HG03521 (cell line): Measurements from ENCODE around the gene ZNF467.

ENCODE experiments used
- ATAC-seq: cut with Tn5 transposase; IDR thresholded peaks from one replicate; pipeline ENCODE4 v1.9.1; 2021; ENCODE audit warnings: mild to moderate bottlenecking, moderate library complexity; ENCODE audit not compliant: unreplicated experiment

Gene ZNF467

DNA sequence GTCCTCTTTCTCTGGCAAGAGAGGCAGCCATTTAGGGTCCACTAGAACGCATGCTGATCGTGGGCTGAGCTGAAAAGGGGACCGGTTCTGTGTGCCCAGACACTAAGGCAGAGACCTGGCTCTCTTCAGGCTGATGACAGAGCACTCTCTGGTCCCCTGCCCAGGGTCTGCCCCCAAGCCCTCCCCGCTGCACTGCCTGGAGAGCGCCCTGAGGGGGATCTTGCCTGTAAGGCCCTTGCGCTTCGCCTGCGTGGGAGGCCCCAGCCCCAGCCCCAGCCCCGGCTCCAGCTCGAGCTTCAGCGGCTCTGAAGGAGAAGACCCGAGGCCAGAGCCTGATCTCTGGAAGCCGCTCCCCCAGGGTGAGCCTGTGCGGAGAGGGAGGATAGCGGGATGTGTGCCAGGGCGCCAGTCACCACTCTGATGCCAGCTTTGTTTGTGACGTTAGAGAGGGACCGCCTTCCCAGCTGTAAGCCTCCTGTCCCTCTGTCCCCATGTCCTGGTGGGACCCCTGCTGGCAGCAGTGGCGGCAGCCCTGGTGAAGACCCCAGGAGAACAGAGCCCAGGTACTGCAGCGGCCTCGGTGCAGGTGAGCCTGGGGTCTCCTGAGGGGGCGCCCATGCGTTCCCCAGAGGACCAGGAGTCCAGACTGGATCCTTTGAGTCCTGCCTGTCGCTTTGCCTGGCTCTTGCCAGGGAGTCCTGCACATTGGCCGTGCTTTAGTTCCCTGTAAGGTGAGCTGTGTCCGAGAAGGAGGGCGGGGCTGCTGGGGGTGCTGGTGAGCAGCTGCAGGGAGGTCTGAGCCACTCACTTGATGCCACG, 43.2 kb downstream of the ZNF467 start:
- no peak for ATAC-seq

DNA sequence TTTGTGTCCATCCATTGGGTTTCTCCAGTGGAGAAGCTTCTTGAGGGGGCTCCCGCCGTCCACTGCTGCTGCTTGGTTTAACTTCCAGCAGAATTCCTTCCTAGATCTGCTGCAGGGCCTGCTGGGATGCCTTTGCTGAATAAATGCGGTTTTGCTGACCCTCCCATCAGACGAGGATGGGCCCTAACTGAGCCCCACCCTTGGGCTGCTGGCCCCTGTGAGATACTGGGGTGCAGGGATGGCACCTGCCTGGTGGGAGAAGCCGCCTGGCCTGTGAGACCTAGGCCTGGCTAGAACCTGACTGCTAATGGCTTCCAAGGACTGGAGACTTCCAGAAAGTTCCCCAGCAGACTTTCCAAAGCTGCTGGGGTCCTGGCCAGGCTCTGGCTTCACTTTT, 43.8 kb downstream of the ZNF467 start:
- ATAC-seq, result no peak

DNA sequence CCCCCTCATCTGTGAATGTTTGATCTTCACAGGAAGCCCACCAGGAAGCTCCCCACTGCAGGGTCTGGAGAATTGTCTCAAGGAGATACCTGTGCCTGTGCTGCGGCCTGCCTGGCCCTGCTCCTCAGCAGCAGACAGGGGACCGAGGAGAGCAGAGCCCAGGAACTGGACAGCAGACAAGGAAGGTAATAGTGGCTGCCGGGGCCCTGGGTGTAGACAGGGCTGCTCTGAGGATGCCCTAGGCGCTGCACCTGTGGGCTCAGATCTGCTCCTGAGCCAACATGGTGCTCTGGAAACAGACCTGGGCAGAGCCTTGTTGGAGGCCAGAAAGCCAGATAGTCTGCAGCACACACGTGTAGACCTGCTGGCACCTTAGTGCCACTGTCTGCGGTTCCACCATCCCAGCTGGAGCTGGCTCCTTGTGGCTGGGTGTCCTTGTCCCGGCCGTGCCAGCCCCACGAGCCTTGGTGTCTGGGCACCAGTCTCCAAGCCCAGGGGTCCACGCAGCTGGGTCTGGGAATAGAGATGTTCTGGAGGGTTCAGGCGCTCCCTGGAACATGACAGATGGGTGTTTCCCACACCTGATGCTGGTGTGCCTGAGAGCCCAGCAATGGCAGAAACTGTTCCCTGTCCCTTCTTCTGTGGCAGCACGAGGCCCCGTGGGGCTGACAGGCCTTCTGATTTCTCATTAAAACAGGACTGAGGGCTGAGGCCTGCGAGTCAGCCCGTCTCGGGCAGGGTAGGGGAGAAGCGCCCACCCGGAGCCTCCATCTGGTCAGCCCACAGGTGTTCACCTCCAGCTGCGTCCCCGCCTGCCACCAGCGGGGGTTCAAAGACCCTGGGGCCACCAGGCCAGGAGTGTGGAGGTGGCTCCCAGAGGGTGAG, 44.7 kb downstream of the ZNF467 start:
- ATAC-seq, result no peak

GRCh38 chr7:149727899-149728476, 45.4 kb downstream of the ZNF467 start:
- ATAC-seq, result no peak

GRCh38 chr7:149727053-149727898, 46.1 kb downstream of the ZNF467 start:
- no peak for ATAC-seq

DNA sequence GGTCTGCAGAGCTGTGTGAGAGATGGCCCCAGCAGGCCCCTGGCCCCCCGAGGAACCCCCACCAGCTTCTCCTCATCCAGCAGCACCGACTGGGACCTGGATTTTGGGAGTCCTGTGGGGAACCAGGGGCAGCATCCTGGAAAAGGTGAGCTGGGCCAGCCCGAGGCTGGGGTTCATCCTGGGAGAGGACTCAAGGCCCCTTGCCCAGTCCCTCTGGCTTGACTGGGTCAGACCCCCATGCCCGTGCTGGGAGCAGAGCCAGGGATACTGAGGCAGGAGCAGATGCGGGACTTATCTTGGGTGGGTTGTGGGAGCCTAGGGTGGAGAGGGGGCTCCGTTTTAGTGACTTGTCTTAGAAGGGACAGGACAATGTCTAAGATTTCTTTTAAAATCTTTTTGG, 47.5 kb downstream of the ZNF467 start:
- ATAC-seq, result no peak

DNA sequence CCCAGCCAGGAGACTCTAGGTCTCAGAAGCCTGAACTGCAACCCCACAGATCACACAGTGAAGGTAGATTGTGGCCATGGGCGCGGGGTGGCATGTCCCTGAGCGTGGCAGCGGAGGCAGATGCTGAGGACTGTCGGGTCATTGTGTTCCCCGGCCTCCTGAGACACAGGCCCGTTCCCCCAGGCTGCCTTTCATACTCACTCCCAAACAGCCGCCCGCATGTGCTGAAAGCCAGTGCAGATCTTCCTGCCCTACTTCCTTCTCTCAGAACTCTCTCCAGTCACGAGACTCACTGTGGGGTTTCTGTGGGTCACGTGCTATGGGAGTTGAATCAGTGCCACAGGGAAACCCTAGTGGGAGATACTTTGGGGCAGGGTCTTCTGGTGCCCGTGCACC, 48.0 kb downstream of the ZNF467 start:
- ATAC-seq, result no peak

GRCh38 chr7:149724661-149725425, 48.5 kb downstream of the ZNF467 start:
- ATAC-seq, result no peak

- ATAC-seq, result no peak
Observed at GRCh38 chr7:149723795-149724495, 49.4 kb downstream of the ZNF467 start.

- no peak for ATAC-seq
Observed at GRCh38 chr7:149723082-149723767, 50.2 kb downstream of the ZNF467 start.

GRCh38 chr7:149722356-149722957, 50.9 kb downstream of the ZNF467 start:
- no peak for ATAC-seq

DNA sequence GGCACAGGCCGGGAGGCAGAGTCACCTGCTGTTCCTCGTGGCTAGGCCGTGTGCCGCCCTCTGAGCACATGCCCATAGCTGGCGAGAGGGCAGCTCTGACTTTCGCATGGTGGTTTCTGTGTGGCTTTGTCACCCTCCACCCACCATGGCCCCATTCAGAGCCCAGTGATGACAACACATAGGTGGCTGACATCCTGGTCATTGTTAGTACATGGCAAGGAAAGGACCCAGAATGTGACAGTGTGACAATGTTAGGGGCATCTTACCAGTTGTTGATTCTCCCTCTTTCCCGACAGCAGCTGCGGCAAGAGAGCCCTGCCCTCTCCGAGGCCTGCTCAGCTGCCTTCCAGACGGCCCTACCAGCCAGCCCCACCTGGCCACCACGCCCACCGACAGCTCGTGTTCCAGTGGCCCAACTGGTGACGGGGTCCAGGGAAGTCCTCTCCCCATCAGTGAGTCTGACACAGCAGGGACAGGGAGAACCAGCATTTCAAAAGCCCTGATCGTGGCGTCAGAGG, 52.2 kb downstream of the ZNF467 start:
- ATAC-seq, result no peak

GRCh38 chr7:149720372-149721083, 52.9 kb downstream of the ZNF467 start:
- no peak for ATAC-seq

DNA sequence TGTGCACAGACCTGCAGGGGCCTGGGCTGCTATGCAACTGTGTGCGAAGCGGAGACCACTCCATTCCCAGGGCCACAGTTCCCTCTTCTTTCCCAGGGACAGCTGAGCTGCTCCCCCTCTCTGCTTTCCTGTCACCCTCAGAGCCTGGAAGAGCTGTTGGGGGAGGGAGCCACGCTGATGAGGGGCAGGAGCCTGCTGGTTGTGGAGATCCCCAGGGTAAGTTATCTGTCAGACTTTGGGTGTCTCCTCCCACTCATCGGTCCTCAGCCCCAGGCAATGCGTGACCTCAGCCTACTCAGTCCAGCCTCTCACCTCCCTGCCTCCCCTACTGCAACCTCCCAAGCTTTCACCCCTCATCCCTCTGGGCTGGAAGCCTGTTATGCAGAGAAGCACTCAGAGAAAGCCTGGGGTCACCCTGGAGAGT, 53.5 kb downstream of the ZNF467 start:
- ATAC-seq, result no peak

GRCh38 chr7:149719050-149719899, 54.1 kb downstream of the ZNF467 start:
- ATAC-seq, result no peak

GRCh38 chr7:149718730-149719049, 54.7 kb downstream of the ZNF467 start:
- ATAC-seq, result no peak

DNA sequence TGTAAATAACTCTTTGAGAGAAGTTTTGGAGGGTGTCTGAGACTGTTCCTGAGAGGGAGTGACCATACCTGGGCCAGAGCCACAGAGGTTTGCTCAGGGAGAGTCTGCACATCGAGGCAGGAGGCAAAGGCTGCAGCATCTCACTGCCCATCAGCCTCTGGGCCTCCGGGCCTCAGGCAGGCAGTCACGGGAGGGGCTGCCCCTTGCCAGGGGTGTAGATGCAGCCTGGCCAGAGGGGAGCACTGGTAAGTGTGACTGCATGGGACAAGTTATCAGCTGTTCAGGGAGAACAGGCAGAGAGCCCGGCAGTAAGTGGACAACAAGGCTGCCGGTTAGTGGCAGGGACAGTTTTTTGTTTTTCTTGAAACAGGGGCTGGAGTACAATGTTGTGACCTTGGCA, 55.9 kb downstream of the ZNF467 start:
- ATAC-seq, result no peak
